Skeletal muscle tissue (tissue), 4 donors: ENCODE results near the gene ZGLP1. TPM values are rescaled to one million over a fixed set of nuclear protein-coding genes. Genes with fewer than 3 reads are reported as not detected.
A peak's percentile ranks its signal among the peaks of the same experiment; 100 is the strongest.

Source experiments
- H3K27ac ChIP-seq: one replicate; pipeline ENCODE4 v1.7.0; 2013; ENCODE audit warnings: mild to moderate bottlenecking, low read depth, low read length, inconsistent platforms
- H3K27me3 ChIP-seq, 3 donors: one replicate each; pipeline ENCODE4 v1.7.0; 2013; ENCODE audit warnings: low read length in 3 of 3; ENCODE audit not compliant: control insufficient read depth in 3 of 3, insufficient read depth in 3 of 3
- H3K36me3 ChIP-seq, 3 donors: one replicate each; pipeline ENCODE4 v1.7.0; 2013; ENCODE audit warnings: low read length in 3 of 3; ENCODE audit not compliant: control insufficient read depth in 3 of 3, insufficient read depth in 3 of 3
- H3K4me1 ChIP-seq, 3 donors: one replicate each; pipeline ENCODE4 v1.7.0; 2013; ENCODE audit warnings: low read length in 3 of 3, mild to moderate bottlenecking in 3 of 3; ENCODE audit not compliant: control insufficient read depth in 3 of 3, insufficient read depth in 3 of 3
- H3K4me3 ChIP-seq, 3 donors: one replicate each; pipeline ENCODE4 v1.7.0; 2013; ENCODE audit warnings: low read length in 3 of 3
- H3K9ac ChIP-seq, 3 donors: one replicate each; pipeline ENCODE4 v1.7.0; 2013; ENCODE audit warnings: low read length in 3 of 3, mild to moderate bottlenecking in 3 of 3, moderate library complexity in 2 of 3, low read depth in 1 of 3
- H3K9me3 ChIP-seq, 3 donors: one replicate each; pipeline ENCODE4 v1.7.0; 2013; ENCODE audit warnings: low read length in 3 of 3; ENCODE audit not compliant: control insufficient read depth in 3 of 3
- total RNA-seq: library from RNA; depleted of rRNA; stranded (reverse); fragments of >200 nt; gene quantifications from one replicate; pipeline ENCODE4 v1.2.3, GENCODE V29; 2014
- donor health status: Osteomylitis.

ZGLP1 gene
- total RNA-seq, 1 donor from 2014 or later = 1.0 TPM

GRCh38 chr19:10268071-10268470 lies 41.5 kb downstream of the ZGLP1 start:
- no peaks in the 10 kb centered on the region for H3K36me3 ChIP-seq
- peaks cover 0 to 14% (median 10%) of the 10 kb centered on the region in 3 donors for H3K27me3 ChIP-seq
- peak overlapping the region; percentile 91 for H3K27ac ChIP-seq
- H3K4me3 ChIP-seq = no peak overlapping the region
- no peaks in the 10 kb centered on the region for H3K9me3 ChIP-seq
- H3K9ac ChIP-seq = peak overlapping the region in 1 of 3 donors; percentile 16
- H3K4me1 ChIP-seq = peaks cover 20 to 23% (median 23%) of the 10 kb centered on the region in 3 donors

GRCh38 chr19:10266706-10267105 lies 42.9 kb downstream of the ZGLP1 start:
- H3K9me3 ChIP-seq = no peaks in the 10 kb centered on the region
- H3K27me3 ChIP-seq = peaks cover 0 to 14% (median 10%) of the 10 kb centered on the region in 3 donors
- H3K4me3 ChIP-seq = no peak overlapping the region
- H3K9ac ChIP-seq = no peak overlapping the region
- peaks cover 18 to 20% (median 19%) of the 10 kb centered on the region in 3 donors for H3K4me1 ChIP-seq
- no peaks in the 10 kb centered on the region for H3K36me3 ChIP-seq
- no peak overlapping the region for H3K27ac ChIP-seq

- peaks cover 9 to 14% (median 11%) of the 10 kb centered on the region in 3 donors for H3K36me3 ChIP-seq
- H3K4me3 ChIP-seq = no peak overlapping the region
- H3K4me1 ChIP-seq = peaks cover 0 to 7% (median 2%) of the 10 kb centered on the region in 3 donors
- no peak overlapping the region for H3K27ac ChIP-seq
- no peaks in the 10 kb centered on the region for H3K9me3 ChIP-seq
- H3K27me3 ChIP-seq = no peaks in the 10 kb centered on the region
- no peak overlapping the region for H3K9ac ChIP-seq
Measured at GRCh38 chr19:10262771-10263170, 46.8 kb downstream of the ZGLP1 start.

GRCh38 chr19:10260141-10260584 lies 49.5 kb downstream of the ZGLP1 start:
- Histone ChIP-seq H3K27me3 (no peaks in the 10 kb centered on the region), H3K27ac (no peak overlapping the region), H3K4me1 (peaks cover 0 to 7% (median 2%) of the 10 kb centered on the region in 3 donors), H3K36me3 (peaks cover 26 to 31% (median 28%) of the 10 kb centered on the region in 3 donors), H3K4me3 (no peak overlapping the region), H3K9me3 (no peaks in the 10 kb centered on the region), H3K9ac (no peak overlapping the region)

- no peak overlapping the region for H3K27ac ChIP-seq
- no peaks in the 10 kb centered on the region for H3K9me3 ChIP-seq
- H3K36me3 ChIP-seq = peaks cover 33 to 36% (median 36%) of the 10 kb centered on the region in 3 donors
Measured at GRCh38 chr19:10259162-10259905, 50.3 kb downstream of the ZGLP1 start.

GRCh38 chr19:10258080-10258710 lies 51.4 kb downstream of the ZGLP1 start:
- Histone ChIP-seq H3K4me1 (peaks cover 0 to 10% (median 2%) of the 10 kb centered on the region in 3 donors), H3K36me3 (peaks cover 36 to 43% (median 41%) of the 10 kb centered on the region in 3 donors), H3K27ac (no peak overlapping the region)

More at GRCh38 chr19:10259162-10259905, 50.3 kb downstream of the ZGLP1 start:
- H3K9ac ChIP-seq = peak overlapping the region in 1 of 3 donors; percentile 20
- no peak overlapping the region for H3K4me3 ChIP-seq
- H3K27me3 ChIP-seq = no peaks in the 10 kb centered on the region
- H3K4me1 ChIP-seq = peaks cover 0 to 7% (median 2%) of the 10 kb centered on the region in 3 donors

GRCh38 chr19:10256970-10257615 lies 52.5 kb downstream of the ZGLP1 start:
- Histone ChIP-seq H3K9me3 (no peaks in the 10 kb centered on the region), H3K27ac (no peak overlapping the region), H3K9ac (no peak overlapping the region)

More at GRCh38 chr19:10258080-10258710, 51.4 kb downstream of the ZGLP1 start:
- H3K27me3 ChIP-seq = no peaks in the 10 kb centered on the region
- H3K9me3 ChIP-seq = no peaks in the 10 kb centered on the region
- no peak overlapping the region for H3K4me3 ChIP-seq
- H3K9ac ChIP-seq = no peak overlapping the region

GRCh38 chr19:10256551-10256950 lies 53.1 kb downstream of the ZGLP1 start:
- H3K9ac ChIP-seq = no peak overlapping the region
- H3K27me3 ChIP-seq = no peaks in the 10 kb centered on the region
- peaks cover 9 to 23% (median 10%) of the 10 kb centered on the region in 3 donors for H3K4me1 ChIP-seq
- no peak overlapping the region for H3K27ac ChIP-seq
- H3K36me3 ChIP-seq = peaks cover 36 to 43% (median 41%) of the 10 kb centered on the region in 3 donors
- no peaks in the 10 kb centered on the region for H3K9me3 ChIP-seq
- H3K4me3 ChIP-seq = no peak overlapping the region

More at GRCh38 chr19:10256970-10257615, 52.5 kb downstream of the ZGLP1 start:
- no peaks in the 10 kb centered on the region for H3K27me3 ChIP-seq
- H3K36me3 ChIP-seq = peaks cover 36 to 43% (median 41%) of the 10 kb centered on the region in 3 donors
- no peak overlapping the region for H3K4me3 ChIP-seq
- H3K4me1 ChIP-seq = peaks cover 9 to 20% (median 10%) of the 10 kb centered on the region in 3 donors

- no peak overlapping the region for H3K27ac ChIP-seq
- no peak overlapping the region for H3K4me3 ChIP-seq
- no peaks in the 10 kb centered on the region for H3K27me3 ChIP-seq
- no peak overlapping the region for H3K9ac ChIP-seq
- peaks cover 9 to 23% (median 12%) of the 10 kb centered on the region in 3 donors for H3K4me1 ChIP-seq
- peaks cover 36 to 43% (median 41%) of the 10 kb centered on the region in 3 donors for H3K36me3 ChIP-seq
- H3K9me3 ChIP-seq = no peaks in the 10 kb centered on the region
Measured at GRCh38 chr19:10255358-10255757, 54.3 kb downstream of the ZGLP1 start.
